Transverse colon (tissue), 4 donors: Measurements from ENCODE around the gene CDPF1.

Experiments used
- CTCF ChIP-seq, 5 experiments: fragments of 200-600 bp in 3 of 5; fragments of 450-650 bp in 2 of 5; sonication (generic) in 3 of 5; IDR thresholded peaks; 1 replicate in 2 of 5; 2 replicates in 3 of 5; pipeline ENCODE4 v1.5.1; 2016 to 2017; ENCODE audit warnings: antibody characterized with exemption in 5 of 5, inconsistent platforms in 3 of 5, mild to moderate bottlenecking in 2 of 5, moderate library complexity in 1 of 5
- EP300 ChIP-seq: sonication (generic); formaldehyde crosslinking; IDR thresholded peaks from one replicate; pipeline ENCODE4 v1.6.1; 2017; ENCODE audit warnings: antibody characterized with exemption, low read depth
- POLR2AphosphoS5 ChIP-seq, 3 donors: sonication (generic); formaldehyde crosslinking; IDR thresholded peaks; one replicate each; pipeline ENCODE4 v1.6.1; 2016; ENCODE audit warnings: antibody characterized with exemption in 3 of 3

- TF ChIP-seq CTCF (IDR thresholded peaks at IDR 0.05) (no peak), POLR2AphosphoS5 (IDR thresholded peaks at IDR 0.05) (no peak), EP300 (no peak)
Measured at GRCh38 chr22:46250783-46251125, 661 bp upstream of the CDPF1 start.
